ENCODE results near the gene PPM1F. TPM values are rescaled to one million over a fixed set of nuclear protein-coding genes. Genes with fewer than 3 reads are reported as not detected.

PPM1F gene
- polyA plus RNA-seq, 3 donors, result 34.8 to 38.5 (median 36.1) TPM

DNA sequence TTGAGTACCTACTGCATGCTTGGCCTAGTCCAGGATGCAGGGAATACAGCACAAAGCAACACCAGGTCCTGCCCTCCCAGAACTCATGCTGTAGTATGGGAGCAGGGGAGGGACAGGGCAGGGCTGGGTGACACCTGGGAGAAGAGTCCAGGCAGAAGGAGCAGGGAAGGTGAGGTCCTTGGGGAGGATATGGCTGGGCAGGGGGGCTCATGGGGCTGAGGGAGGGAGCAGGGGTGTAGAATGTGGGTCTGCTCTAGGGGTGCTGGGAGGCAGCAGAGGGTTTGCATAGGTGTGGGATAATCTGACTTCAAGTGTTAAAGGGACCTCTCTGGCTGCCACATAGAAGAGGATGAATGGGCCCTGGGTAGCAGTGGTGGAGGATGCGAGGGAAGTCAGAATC lies 25.2 kb upstream of the PPM1F start:
- no peak for DNase-seq (ENCODE audit: low read depth in 3 of 3, low spot score in 2 of 3)

DNA sequence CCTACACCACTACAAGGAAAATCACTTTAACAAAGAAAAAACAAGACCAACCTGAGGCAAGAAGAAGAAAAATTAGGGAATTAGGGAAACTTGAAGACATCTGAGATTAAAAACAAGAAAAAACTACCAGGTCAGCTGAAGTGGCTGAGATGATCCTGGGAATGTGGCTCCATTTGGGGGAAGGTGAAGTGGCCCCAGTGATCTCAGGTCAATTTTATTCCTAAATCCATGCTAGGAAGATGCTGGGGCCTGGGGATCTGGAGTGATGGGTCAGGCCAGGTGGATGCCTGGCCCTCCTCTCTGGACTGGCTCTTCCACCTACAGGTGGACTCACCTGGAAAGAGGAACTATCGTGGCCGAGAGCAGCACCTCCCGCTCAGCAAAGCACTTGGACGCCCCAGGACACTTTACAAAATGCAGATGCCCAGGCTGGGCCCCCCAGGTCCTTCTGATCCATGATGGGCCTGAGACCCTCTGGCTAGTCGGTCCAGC lies 23.3 kb upstream of the PPM1F start:
- no peak for DNase-seq (ENCODE audit: low read depth in 3 of 3, low spot score in 2 of 3)

DNA sequence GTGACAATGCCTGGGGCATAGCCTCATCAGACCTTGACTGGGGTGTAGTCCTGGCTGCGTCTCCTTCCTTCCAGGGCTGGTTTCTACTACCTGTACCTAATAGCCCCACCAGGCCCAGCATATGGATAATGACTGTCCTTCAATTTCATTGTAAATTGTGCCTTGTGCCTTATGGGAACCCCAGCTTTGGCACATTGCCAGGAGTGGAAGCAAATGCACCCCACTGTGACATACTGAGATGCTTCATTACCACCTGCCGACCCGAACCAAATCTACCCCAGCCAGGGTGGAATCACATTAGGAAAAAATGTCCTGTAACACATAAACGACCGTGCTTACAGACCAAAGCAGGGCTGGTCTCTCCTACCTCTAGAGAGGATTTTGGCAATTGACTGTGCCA lies 22.6 kb upstream of the PPM1F start:
- no peak for DNase-seq (ENCODE audit: low read depth in 3 of 3, low spot score in 2 of 3)

DNA sequence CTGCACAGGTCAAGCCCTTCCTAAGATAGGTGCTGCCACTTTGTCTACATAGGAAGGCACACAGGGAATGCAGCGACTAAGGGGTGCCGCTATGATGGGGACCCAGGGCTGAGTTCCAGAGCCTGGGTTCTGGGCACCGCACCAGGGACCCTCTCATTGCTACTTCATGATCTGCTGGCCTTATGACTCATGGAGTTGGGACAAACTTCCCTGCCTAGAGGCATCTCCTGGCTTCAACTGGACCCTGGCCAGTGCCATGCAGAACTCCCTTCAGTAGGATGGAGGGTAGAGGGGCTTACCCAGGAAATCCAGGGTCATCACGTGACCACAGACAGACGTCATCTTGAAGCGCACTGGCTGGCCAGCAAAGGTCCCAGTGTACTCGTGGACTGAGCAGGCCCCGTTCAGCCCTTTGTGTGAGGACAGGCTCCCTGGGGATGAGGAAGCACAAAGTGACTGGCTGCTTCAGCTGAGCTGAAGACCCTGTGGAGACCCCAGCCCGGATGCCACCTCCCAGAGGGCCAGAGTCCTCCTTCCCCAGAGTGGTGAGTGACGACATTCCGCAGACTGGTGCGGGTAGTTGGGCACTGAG lies 21.5 kb upstream of the PPM1F start:
- no peak for DNase-seq (ENCODE audit: low read depth in 3 of 3, low spot score in 2 of 3)

DNA sequence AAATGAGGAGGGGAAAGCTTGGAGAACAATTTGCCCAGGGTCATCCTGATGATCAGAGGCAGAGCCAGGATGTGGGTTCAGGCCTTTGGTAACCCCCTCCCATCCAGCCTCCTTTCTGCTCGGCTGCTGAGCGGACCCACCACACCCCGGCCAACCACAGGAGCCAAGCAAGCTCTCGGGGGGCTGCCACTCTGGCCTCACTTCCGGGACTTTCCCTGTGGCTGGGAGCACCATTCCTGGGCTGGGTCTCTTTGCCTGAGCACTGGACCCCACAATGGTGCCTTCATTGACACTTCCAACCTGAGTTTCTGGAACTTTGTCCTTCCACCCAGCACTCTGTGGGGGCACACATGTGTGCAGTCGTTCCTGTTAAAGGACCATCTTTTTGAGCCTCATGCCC lies 20.2 kb upstream of the PPM1F start:
- DNase-seq (ENCODE audit: low read depth in 3 of 3, low spot score in 2 of 3), result no peak

DNA sequence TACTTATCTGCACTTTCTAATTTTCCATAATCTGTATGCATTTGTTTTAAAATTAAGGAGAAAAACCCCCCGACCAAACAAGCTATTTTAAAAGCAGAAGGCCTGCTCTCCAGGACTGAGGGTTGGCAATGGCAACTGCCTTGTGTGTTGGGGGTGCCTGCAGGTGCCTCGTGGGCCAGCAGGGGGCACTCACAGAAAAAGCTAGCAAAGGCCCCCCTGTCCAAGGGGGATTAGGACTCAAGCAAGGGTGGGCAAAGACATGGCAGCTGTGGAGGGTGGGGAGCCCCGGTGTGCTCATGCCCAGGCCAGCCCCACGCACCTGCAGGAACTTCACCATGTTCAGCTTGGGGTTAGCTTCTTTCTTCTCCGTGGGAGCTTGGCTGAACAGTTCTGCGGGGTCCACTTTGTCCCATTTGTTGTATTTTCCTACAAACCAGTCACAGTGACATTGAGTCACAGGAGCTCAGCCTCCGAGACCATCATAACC lies 19.7 kb upstream of the PPM1F start:
- no peak for DNase-seq (ENCODE audit: low read depth in 3 of 3, low spot score in 2 of 3)

DNA sequence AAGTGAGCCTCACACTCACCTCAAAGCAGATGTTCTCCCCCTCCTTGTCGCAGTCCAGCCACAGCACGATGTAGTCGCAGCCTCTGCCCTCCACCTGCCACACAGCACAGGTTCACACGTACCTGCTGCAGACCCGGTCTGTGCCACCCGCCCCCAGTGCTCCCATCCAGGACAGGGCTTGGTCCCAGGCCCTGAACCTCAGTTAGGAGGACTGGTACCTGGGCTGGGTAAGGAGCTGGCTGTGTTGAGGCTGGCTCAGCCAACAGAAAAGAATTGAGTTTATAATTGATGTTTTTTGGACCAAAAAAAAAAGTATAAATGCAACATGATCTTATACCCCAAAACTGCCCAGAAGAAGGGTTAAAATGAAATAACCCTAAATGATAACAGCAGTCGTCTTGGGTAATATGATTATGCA lies 19.2 kb upstream of the PPM1F start:
- no peak for DNase-seq (ENCODE audit: low read depth in 3 of 3, low spot score in 2 of 3)

DNA sequence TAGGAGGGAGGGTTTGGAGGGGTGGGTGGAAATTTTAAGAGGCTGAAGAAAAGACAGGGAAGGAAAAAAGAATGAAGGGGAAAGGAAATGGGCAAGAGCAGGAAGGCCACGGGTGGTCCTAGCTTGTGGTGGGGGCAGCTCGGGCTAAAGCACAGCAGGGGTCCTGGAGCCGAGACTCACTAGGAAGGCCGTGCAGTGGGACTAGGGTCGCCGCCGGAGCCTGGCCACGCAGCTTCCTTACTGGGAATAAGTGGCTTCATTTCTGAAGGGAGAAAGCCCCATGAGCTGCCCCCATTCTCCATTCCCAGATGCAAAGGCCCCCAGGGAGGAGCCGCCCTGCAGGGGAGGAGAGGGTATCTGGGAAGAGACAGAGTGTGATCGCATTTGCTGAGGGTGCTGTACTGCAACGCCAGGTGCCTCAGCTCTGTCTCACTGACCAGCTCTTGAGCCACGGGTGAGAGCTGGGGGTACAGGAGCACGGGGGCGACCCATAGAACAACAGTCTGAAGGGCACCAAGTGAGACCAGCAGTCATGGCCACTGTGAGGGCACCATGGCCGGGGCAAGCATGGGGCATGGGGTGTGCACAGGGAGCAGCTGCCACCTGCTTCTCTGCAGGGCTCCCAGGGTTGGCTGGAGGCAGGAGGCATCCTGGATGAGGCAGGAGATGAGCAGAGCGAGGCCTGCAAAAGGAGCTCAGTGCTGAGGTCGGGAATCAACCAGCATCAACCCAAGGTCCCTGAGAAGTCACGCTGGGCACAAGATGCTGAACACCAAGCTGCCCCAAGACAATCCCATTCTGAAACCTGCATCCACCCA lies 18.4 kb upstream of the PPM1F start:
- no peak for DNase-seq (ENCODE audit: low read depth in 3 of 3, low spot score in 2 of 3)

DNA sequence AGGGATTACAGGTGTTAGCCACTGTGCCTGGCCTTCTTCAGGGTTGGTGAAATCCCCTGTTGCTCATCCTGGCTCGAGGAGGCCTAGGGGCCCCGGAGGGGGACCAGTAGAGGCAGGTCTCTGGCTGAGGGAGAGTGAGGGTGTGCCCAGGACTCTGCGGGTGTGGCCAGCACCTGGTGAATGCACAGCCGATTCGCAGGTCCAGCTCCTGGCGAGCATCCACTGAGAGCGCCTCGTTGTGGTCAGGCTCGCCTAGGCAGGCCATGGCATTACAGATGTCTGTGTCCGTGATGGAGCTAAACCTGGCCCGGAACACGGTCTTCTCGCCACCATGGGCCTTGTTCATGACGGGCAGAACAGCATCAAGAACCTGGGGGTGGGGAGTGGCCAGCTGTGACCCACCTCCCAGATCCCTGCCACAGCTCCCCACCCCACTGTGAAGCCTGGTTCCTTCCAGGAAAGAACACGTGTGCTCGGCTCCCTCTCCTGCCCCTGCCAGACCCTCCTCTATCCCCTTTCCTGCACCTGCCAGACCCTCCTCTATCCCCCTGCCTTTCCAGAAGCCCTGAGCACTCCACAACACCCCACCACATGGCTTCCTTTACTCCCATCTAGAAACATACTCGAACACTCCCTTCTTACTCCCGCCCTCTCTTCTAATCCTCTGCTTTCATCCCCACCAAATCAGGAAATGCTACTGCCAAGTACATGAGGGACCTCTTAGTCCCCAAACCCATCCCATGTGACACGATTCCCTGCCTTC lies 17.6 kb upstream of the PPM1F start:
- DNase-seq (ENCODE audit: low read depth in 3 of 3, low spot score in 2 of 3), result no peak

DNA sequence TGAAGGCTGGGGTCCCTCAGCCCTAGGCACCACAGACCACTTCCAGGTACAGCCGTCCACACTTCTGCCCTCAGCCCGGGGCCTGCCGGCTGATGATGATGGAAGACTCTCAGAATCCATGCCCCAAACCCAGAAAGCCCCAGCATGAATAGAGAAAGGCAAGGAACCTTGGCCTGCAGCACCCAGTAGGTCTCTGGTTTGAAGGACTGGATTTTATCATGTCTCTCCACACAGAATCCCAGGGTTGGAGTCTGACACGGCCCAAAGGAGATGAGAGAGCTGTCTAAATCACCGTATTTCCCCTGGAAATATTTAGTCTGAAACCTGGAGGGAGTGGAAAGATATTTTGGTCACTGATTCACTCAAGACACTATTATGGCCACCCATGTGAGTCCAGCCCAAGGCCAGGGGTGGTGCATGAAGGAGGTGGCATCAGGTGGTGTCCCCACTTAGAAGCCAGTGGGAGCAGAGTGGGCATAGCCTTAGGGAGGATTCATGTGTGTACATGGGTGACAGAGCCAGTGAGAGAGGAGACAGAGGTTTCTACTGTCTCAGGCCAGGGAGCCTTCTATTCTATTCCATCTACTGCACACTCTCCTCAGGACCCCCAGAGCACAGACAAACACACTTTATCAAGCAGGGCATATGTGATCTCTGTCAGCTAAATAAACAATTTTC lies 15.9 kb upstream of the PPM1F start:
- no peak for DNase-seq (ENCODE audit: low read depth in 3 of 3, low spot score in 2 of 3)

DNA sequence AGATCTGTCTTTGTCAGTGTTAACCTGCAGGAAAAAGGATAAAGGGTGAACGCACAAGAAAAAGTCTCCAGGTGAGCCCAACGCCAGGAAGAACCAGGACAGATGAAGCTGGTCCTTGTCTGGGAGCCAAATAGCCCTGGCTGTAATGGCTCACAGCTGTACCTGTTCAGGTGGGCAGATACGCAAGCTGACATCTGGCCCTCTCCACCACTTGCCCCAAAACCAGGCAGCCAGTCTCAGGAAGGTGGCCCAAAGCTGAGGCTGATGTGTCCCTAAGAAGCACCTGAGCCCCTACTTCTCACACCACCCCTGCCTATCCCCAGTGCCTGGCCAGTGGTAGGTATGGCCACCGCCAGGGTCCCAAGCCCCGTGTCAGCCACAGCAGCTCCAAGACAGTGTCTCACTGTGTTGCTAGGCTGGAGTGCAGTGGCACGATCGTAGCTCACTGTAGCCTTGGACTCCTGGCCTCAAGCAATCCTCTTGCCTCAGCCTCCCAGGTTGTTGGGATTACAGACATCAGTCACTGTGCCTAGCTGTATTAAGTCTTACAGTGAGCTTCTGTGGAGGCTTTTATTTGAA lies 15.1 kb upstream of the PPM1F start:
- no peak for DNase-seq (ENCODE audit: low read depth in 3 of 3, low spot score in 2 of 3)

DNA sequence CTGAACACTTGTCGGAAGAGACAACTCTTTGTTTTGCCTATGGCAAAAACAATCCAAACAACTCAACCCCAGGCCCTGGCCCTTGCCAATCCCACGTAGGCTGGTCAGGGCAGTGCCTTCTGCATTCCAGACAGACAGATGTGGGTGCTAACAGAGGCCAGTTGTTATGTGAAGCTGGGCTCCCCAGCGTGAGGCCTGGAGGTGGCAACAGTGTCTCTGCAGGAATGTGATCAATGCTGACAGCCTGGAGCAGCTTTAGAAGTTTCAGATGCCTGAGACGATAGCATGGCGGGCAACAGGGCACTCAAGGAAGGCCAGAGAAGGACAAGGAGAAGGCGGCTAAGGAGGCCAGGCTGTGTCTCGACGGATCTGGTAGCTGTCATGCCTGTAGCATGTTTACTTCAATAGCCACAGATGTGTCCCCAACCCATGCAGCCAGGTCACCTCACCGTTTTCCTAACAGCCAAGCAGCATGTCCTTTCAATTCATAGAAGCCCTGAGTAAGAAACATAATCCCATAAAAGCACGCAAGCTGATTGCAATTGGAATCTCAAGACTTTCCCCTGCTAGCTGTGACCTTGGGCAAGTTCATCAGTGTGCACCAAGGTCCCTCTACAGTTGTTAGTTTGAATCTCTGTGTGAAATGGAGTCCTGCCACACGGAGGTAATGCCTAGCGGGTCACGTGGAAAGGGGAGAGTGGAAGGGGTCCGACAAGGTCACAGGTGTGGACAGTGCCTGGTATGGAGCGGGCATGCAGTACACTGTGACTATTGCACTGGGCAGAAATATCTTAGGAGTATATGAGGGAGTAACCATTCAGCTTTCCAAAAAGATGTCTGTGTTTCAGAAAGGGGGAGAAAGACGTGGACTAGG lies 14.2 kb upstream of the PPM1F start:
- DNase-seq (ENCODE audit: low read depth in 3 of 3, low spot score in 2 of 3), result no peak

DNA sequence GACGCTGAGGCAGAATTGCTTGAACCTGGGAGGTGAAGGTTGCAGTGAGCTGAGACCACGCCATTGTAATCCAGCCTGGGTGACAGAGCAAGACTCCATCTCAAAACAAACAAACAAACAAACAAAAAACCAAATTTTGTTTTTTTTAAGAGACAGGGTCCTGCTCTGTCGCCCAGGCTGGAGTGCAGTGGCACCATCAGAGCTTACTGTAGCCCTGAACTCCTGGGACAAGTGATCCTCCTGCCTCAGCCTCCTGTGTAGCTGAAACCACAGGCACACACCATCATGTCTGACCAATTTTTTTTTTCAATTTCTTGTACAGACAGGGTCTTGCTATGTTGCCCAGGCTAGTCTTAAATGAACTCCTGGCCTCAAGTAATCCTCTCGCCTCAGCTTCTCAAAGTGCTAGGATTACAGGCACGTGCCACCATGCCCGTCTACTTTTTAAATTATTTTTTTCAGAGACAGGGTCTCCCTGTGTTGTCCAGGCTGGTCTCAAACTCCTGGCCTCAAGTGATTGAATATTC lies 13.2 kb upstream of the PPM1F start:
- no peak for DNase-seq (ENCODE audit: low read depth in 3 of 3, low spot score in 2 of 3)

DNA sequence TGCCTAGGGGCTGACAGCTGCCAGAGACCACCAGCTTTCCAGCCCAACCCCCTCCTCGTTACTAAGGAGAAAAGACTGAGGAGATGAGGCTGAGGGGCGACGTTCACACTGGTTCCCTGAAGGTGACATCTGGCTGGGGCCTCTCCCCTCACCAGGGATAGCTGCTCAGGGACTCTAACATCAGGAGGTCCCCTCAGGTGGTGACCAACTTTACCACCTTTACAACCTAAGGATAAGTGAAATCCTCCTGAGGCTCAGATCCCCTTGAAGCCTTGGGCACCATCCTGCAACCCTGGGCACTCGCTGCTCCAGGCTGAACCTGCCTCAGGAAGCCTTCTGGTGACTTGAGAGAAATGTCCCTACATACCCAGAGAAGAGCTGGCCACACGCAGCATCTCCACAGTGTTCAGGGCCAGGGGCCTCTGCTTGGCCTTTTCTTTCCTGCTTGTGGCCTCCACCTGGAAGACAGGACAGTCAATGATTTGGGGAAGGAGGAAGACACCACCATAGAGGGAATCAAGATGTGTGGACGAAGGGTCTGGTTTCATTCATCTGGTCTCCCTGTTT lies 12.4 kb upstream of the PPM1F start:
- DNase-seq (ENCODE audit: low read depth in 3 of 3, low spot score in 2 of 3), result no peak

DNA sequence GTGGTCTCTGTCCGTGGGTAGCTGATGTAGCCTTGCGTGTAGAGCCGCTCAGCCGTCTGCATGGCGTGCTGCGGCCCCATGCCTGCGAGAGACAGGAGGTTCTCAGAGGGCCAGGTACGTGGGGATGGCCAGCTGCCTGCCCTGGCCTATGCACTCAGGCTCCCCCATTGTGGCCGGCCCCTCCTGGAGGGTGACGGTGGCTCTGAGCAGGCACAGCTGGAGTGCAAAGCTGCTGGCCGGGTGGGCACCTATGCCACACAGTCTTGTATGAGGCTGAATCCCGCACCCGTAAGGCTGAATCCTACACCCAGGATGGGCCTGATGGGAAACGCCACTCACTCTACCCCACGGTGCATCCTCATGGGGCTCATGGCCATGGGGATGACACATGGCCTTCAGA lies 11.6 kb upstream of the PPM1F start:
- no peak for DNase-seq (ENCODE audit: low read depth in 3 of 3, low spot score in 2 of 3)

DNA sequence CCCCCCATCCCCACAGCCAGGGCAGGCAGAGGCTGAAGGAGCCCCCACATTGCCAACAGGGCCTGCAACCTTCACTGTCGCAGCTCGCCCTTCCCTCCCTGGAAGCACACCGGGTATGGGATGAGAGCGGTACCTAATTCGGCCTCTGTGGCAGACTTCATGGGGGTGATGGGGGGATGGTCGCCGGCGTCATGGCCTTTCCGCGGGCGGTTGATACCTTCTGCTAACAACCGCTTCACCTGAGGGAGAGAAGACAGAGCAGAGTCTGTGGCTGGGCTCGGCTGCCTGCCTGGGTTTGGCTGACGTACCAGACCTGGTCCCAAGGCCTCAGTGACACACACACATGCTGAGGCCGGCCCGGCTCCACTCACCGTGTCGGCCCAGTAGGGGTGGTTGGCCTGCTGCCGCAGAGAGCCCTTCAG lies 11.2 kb upstream of the PPM1F start:
- no peak for DNase-seq (ENCODE audit: low read depth in 3 of 3, low spot score in 2 of 3)

DNA sequence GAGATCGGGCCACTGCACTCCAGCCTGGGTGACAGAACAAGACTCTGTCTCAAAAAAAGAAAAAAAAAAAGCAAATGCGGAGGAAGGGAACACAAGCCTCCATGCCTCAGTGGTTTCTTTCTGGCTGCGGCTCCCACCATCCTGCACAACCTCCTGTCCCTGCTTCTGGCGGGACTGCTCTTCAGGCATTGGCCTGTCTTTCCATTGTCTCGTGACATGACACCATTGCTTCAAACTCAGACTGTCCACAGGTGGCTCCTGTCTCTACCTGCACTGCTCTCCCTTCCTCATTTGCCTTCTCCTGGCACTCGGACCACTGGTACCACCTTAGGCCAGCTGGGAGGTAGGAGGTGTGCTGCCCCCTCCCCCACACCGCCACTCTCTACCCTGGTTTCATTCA lies 10.6 kb upstream of the PPM1F start:
- DNase-seq (ENCODE audit: low read depth in 3 of 3, low spot score in 2 of 3), result no peak

DNA sequence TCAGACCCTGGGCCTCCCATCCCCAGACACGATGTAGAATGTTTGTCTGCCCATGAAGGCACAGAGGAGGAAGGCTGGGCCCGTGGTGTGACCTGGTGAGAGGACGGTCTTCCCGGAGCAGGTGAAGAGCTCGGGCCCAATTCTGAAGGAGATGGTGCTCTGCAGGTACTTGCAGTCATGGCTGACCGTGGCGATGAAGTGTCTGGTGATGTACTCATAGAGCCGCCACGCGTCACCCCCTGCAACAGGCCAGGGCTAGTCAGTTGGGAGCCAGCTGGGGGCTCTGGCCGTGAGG lies 10.0 kb upstream of the PPM1F start:
- no peak for DNase-seq (ENCODE audit: low read depth in 3 of 3, low spot score in 2 of 3)
